GM21737 (cell line): ENCODE data around the gene PIGT.

Experiments used
- ATAC-seq: cut with Tn5 transposase; IDR thresholded peaks from one replicate; pipeline ENCODE4 v1.9.1; 2021; ENCODE audit warnings: mild to moderate bottlenecking, moderate library complexity; ENCODE audit not compliant: unreplicated experiment

Gene PIGT

GRCh38 chr20:45415822-45416637, at the start of gene PIGT:
Gene PIGT (plus strand): TSS chr20:45416141. CDS start chr20:45416157, 16 bp downstream.
- ATAC-seq = peak; percentile 68

GRCh38 chr20:45366192-45366591, 49.7 kb upstream of the PIGT start:
- no peak for ATAC-seq

- no peak for ATAC-seq
These were observed 49.3 kb upstream of the PIGT start for GRCh38 chr20:45366631-45367030.

- ATAC-seq = no peak
These were observed 48.8 kb upstream of the PIGT start for GRCh38 chr20:45367126-45367525.

- ATAC-seq = peak; percentile 76
These were observed 47.5 kb upstream of the PIGT start for GRCh38 chr20:45368221-45368980.

- ATAC-seq = no peak
These were observed 45.3 kb upstream of the PIGT start for GRCh38 chr20:45370571-45371160.

GRCh38 chr20:45372241-45372640, 43.7 kb upstream of the PIGT start:
- no peak for ATAC-seq

GRCh38 chr20:45372646-45373352, 43.1 kb upstream of the PIGT start:
- ATAC-seq = no peak

GRCh38 chr20:45373353-45374100, 42.4 kb upstream of the PIGT start:
- ATAC-seq = peak; percentile 55

- no peak for ATAC-seq
These were observed 41.9 kb upstream of the PIGT start for GRCh38 chr20:45374101-45374467.

GRCh38 chr20:45374966-45375365, 41.0 kb upstream of the PIGT start:
- ATAC-seq = no peak

- ATAC-seq = no peak
These were observed 38.7 kb upstream of the PIGT start for GRCh38 chr20:45377269-45377668.

GRCh38 chr20:45378191-45378590, 37.8 kb upstream of the PIGT start, which contains the start of gene TP53TG5:
Gene TP53TG5 (minus strand): TSS chr20:45378325. CDS start chr20:45378236, 89 bp downstream.
- no peak for ATAC-seq

GRCh38 chr20:45387274-45387673, 28.7 kb upstream of the PIGT start:
- ATAC-seq = no peak

- no peak for ATAC-seq
These were observed 25.0 kb upstream of the PIGT start for GRCh38 chr20:45390931-45391330.

GRCh38 chr20:45391559-45391958, 24.4 kb upstream of the PIGT start:
- no peak for ATAC-seq

GRCh38 chr20:45392733-45393132, 23.2 kb upstream of the PIGT start:
- no peak for ATAC-seq

GRCh38 chr20:45394221-45395113, 21.5 kb upstream of the PIGT start:
- ATAC-seq = no peak

GRCh38 chr20:45395114-45395415, 20.9 kb upstream of the PIGT start:
- no peak for ATAC-seq

GRCh38 chr20:45399018-45399417, 16.9 kb upstream of the PIGT start:
- no peak for ATAC-seq
